Posterior cingulate gyrus (tissue), 11 donors: ENCODE measurements around the gene LYSMD2.

ENCODE experiments used
- DNase-seq, 10 donors: peaks; one replicate each; pipeline versions ENCODE4 v3.0.0 to v3.0.0-alpha.2; 2020 to 2021; ENCODE audit warnings: mixed read lengths in 3 of 10
- intact Hi-C: fragments of 100-400 bp; cut with DNase I; formaldehyde crosslinking; loops from one replicate; pipeline ENCODE4 v1.15.1; 2023

The LYSMD2 gene

GRCh38 chr15:51754267-51754666 lies 16.8 kb upstream of the LYSMD2 start:
- intact Hi-C loops = loop anchor here (5.0 kb wide), 1 partner anchor 132 kb away; the partner anchor contains the start of gene DMXL2
- no peak for DNase-seq

DNA sequence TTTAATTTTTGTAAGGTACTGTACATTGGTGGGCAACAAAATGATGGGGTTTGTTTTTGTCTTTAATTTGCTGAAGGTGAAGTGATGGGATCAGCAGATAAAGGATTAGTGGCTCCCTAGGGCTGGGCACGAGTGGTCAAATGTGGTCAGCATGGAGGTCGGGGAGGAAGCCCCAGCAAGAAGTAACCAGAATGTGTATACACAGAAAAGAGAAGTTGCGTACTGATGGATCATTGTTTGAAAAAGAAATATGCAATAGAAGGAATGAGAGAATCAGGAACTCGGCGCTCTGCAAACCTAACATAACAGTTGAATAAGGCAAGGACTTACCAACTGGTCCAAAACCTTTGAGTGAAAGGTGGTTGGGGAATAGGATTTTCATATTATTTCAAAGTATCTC lies 15.4 kb upstream of the LYSMD2 start:
- DNase-seq = no peak
- intact Hi-C loops = loop anchor here (5.0 kb wide), 1 partner anchor 131 kb away; the partner anchor contains the start of gene DMXL2

DNA sequence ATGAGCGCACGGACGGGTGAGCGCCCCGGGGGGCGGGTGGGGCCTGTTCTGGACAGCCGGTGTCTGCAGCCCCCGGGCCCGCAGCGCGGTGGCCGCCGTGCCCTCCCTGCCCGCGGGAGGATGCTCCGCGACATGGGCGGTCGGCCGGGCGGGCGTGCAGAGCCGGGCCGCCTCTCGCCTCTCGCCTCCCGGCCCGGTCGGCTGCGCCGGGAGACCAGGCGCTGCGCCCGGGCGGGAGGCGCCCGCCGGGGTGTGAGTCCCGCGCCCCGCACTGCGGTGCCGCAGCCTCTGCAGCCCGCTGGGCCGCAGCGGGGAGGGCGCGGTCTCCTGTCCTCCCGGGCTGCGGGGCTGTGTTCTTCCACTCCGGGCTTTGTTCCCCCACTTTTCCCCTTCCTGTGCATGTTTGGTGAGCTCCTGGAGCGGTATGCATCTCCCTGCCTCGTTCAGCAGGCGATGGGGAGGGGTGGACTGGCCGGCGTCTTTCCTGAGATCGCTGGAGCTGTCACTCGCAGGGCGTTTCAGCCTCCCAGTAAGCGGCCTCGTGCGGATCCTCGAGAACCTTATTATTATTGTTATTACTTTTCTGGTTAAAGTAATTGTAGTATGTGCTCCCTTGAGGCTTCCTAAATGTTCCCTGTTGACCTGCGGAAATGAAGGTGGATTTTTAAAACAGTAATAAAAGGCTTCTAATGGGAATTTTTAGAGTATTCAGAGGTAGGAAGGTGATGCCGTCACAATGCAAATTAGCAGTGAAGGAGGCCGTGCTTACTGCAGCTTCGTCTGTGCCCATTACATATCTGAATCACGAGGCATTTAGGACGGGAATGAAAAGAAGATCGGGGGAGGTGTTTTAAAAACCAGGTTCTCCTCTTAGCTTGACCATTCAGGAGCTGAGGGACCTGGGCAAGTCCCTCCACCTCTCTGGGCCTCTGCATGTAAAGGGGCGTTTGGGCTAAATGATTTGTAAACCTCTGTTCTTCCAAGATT lies 14.5 kb upstream of the LYSMD2 start:
- DNase-seq = peak in 8 of 10 donors; percentile 36 to 91 (median 56)
- intact Hi-C loops = loop anchor here (2.0 to 5.0 kb wide), 2 partner anchors 25 to 130 kb away; partner anchors contain the start of gene DMXL2

DNA sequence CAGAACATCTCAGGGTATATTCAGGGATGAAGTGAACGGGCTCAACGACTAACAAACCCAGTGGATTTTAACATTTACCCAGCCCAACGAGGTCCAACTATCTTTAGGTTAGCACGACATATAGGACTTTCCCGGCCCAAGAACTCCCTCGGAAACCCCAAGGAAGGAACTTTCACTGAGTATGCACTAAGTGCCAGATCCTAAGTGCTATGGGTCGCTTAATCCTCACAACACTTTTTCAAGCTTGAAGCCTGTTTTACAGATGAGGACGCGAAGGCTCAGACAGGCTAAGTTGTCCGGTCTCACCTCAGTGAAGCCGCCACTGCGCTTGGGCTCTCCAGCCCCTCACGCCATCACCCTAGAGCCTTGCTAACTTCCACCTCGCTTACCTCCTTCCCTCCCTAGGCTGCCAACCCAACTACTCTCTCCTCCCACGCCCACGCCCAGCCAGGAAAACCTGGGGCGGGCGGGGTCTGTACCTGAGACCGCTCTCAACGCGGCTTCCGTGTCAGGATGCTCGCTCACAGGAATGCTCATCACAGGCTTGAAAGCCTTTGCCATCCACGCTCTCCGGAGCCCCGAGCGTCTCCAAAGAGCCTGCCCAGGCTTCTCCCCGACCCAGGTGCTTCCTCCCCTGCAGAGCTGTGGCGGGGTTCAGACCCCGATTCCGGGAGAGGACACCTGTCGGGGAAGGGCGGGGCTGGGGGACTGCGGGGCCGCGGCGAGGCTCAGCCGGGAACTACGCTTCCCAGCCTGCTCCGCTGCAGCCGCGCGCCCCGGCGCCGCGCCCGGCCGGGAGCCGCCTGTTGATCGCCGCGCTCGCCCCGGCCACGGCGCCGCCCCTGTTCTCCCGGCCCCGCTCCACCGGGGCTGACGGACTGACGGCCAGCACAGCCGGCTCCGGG lies 13.6 kb upstream of the LYSMD2 start, which contains the start of gene TMOD2:
TSS of gene TMOD2 (plus strand) at position 806 of the 905 bp plus-strand sequence. CDS start 14,845 bp downstream, outside the sequence.
- intact Hi-C loops = loop anchor here (2.0 to 5.0 kb wide), 2 partner anchors 26 to 129 kb away; partner anchors contain the start of gene DMXL2
- DNase-seq = peak; percentile 38 to 95 (median 68)

DNA sequence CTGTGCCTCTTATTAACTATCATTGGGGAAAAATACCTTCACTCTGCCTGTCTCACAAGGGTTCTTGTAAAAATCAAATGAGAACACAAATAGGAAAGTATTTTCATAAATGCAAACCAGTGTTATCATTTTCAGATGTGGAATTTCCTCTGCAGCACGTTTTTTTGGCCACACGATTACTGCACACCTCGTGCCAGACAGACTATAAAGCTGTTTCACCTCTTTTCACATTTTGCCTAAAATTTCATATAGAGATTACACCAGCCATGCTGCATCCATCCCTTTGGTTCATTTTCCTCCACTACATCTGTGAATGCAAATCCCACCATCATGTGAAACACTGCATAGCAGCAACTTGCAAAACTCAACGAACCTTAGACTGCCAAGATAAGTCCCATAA lies 12.7 kb upstream of the LYSMD2 start:
- intact Hi-C loops = loop anchor here (2.0 to 5.0 kb wide), 2 partner anchors 27 to 128 kb away; partner anchors contain the start of gene DMXL2
- DNase-seq = no peak

DNA sequence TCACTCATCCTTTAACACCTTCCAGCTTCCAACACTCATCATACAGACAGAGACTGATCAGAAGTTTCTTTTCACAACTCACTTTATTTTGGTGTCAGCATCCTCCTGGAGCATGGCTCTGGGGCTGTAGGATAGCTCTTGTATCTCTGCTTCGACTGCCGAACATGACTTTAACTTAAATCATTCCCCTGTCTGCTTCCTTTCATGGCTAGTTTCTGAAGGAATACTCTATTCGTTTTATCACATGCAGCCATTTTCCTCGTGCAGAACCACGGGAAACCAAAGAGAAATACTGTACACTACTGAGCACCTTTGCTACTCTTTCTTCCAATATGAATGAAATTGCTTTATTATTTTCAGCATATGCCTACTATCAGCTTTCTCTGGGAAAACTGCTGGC lies 11.9 kb upstream of the LYSMD2 start:
- DNase-seq = no peak
- intact Hi-C loops = no loop called here

GRCh38 chr15:51739061-51739712 lies 1.7 kb upstream of the LYSMD2 start:
- DNase-seq = no peak
- intact Hi-C loops = loop anchor here (5.0 kb wide), 1 partner anchor 38 kb away; no protein-coding TSS in a partner anchor

GRCh38 chr15:51738553-51738952 lies 1.1 kb upstream of the LYSMD2 start:
- no peak for DNase-seq
- intact Hi-C loops = loop anchor here (5.0 kb wide), 1 partner anchor 39 kb away; no protein-coding TSS in a partner anchor

DNA sequence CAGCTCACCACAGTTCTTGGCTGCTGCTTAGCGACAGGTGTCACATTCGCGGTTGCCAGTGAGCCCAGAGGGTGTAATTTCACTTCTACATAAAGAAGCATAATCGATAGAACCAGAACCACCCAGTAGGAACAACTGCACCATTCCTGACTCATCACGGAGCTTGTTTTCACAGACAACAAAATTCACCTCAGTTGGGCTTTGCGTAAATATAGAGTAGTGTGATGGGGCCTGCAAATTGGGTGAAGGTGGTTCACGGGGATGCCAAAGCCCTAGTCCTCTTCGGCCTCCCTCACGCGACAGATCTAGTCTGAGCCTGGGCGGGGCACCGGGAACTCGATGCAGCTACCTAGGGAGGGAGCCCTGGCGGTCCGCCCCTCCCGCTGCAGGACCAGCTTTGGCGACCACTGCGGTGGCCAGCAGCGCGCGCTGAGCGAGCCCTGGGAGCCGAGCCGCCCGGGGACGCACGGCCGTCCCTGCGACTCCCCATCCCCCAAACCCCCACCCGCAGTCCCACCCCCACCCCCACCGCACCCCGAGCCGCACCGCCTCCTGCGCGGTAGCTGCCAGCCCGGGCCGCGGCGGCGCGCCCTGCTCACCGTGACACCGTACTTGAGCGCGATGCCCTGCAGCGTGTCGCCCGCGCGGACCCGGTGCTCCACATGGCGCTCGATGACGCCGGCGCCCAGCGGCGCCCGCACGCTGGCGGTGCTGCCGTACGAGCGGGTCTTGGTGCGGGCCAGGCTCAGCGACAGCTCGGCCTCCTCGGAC lies 519 bp downstream of the LYSMD2 start:
- intact Hi-C loops = loop anchor here (5.0 kb wide), 1 partner anchor 40 kb away; no protein-coding TSS in a partner anchor
- peak in 9 of 10 donors; percentile 39 to 93 (median 49) for DNase-seq

GRCh38 chr15:51736069-51736468 lies 1.4 kb downstream of the LYSMD2 start:
- intact Hi-C loops = loop anchor here (5.0 kb wide), 1 partner anchor 41 kb away; no protein-coding TSS in a partner anchor
- no peak for DNase-seq

DNA sequence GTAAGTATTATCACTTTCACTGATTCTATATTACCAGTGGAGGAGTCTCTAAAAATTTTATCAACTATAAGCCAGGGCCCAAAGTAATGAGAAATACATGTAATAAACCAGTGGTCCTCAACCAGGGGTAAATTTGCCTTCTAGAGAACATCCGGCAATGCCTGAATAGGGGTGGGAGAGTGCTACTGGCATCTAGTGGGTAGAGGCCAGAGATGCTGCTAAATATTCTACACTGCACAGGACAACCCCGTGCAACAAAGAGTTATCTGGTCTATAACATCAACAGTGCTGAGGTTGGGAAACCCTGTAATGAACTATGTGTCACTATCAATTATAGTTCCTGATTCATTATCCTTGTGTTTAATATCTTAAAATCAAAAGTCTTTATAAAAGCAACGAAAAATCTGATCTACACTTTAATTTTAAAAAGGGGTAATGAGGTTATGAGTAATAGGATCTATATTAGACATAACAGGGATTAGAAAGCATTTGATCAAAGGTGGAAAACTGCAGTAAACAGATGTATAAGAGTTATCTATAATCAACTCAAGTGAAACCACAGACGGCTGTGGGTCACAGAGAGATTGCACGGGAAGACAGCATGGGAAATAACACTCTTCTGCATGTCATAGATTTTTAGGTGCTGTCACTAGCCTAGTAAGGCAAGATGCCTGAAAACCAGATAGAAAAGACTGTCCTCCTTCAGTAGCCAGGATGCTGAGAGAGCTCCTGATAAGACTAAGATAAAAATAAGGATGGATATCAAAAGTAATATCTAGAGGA lies 2.0 kb downstream of the LYSMD2 start:
- intact Hi-C loops = loop anchor here (5.0 kb wide), 1 partner anchor 42 kb away; no protein-coding TSS in a partner anchor
- DNase-seq = no peak

- DNase-seq = no peak
- intact Hi-C loops = no loop called here
Observed at GRCh38 chr15:51732646-51733045, 4.8 kb downstream of the LYSMD2 start.

DNA sequence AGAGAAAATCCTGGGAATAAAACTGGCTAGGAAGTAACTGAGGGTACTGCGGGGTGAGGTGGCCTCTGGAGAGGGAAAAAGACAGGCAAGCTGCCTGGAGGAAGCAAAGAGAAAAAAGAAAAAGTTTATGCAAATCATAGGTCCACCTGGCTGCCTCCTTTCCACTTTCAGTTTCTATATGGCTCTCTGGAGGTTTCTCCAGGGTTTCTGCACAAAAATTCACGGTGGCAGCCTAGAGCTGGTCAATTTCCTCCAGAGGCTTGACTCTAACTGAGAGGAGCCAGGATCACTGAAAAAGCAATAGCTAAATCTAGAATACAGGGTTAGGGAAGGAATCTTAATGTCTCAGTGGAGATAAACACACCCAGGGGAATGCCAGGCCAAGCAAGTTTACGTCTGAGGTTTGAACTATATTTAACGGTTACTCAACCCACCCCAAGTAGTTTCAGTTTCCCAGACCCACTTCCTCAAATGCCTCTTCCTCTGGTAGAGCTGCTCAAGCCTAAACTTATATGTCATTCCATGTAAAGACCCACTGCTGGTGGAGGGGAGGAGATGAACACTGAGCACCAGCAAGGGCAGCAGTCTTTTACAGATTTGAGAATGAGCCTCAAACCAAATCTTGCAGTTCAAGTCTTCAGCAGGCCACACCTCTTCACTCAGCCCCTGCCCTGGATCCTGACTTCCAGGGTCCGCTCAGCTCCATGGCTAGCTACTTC lies 5.7 kb downstream of the LYSMD2 start:
- intact Hi-C loops = no loop called here
- no peak for DNase-seq

DNA sequence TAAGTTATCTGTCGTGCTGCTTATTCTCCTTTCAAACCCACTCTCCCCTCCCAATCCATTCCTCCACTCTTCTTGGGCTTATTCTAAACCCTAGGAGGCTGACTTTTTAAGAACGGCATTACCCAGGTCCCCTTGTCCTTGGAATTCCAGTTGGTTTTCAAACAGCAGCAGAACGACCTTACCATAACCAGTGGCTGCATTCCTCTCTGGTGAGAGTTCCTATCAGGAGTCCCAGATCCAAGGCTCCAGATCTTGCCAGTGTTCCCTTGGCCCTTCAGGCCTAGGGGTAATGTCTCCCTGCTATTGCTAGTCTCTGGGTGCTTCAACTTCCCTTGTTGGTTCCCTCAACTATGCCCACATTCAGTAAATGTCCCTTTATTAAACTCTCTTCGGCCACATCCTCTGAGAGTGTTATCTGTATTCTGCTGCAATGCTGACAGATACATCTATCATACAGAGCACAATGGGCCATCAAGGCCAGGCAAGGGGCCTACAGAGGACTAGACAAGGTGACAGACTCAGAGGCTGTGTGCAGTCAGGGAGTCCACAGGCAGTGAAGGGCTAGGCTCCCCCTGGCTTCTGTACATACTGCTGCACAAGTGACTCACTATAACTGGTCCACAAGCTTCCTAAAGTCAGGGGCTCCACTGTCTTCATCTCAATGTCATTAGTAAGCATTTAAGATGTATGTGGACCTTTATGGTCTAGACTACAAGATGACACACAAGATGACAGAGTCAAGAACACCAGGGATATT lies 10.1 kb downstream of the LYSMD2 start:
- no peak for DNase-seq
- intact Hi-C loops = no loop called here

DNA sequence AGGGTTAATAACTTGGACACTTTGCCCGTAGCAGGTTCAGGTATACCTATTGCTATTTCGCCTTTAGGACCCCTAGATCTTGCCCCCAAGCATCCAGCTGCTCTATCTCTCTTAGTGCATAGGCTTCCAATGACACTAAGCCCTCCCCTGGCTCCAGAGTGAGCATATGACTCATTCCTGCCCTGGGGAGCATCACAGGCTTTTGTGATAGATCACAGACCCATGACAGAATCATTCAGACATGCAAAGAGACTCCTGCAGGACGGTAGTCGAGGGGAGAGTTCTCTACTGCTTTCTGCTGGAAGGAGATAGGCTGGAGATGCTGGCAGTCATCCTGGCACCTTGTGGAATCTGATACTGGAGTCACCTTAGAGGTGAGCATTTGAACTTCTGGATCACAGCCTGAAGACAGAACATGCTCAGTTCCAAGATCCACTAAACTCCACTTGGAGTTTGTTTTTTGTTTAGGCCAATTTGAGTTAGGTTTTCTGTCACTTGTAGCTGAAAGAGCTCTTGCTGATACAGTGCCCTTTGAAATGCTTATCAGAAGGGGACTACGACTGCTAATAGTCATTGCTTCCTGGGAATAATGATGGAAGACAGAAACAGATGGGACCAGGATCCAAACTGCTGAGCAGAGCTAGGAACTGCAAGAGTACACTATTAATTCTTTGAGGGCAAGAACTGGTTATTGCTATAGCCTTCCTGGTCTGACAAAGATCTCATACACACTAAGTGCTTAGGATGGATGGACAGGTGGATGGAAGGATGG lies 11.0 kb downstream of the LYSMD2 start:
- intact Hi-C loops = no loop called here
- DNase-seq = no peak

DNA sequence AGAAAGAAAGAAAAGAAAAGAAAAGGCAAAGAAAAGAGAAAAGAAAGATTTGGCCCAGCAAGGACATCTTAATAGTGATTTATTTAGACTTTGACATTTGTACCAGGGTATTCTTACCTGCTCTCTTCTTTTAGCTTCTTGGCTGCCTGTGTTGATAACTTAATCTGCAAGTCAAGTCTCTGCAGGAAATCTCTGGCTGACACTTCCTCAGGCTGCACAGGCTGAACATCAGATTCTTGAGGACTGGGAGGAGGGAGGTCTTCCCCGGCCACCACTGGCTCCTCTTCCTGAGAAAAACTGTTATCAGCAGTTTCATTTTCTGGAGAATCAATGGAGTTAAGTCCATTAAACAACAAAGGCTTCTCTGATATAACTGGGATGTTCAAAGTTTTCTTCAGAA lies 12.8 kb downstream of the LYSMD2 start:
- intact Hi-C loops = no loop called here

More for the DNA sequence above, 12.8 kb downstream of the LYSMD2 start:
- DNase-seq = no peak
